Stimulated activated CD4-positive, alpha-beta T cell treated with anti-CD3 and anti-CD28 coated beads, Interleukin-15, amount 100 ng/mL, for 24 hours (primary cell): ENCODE data around the gene PLEKHJ1.
"Not testable (repeated sequence)": the region's sequence is repeated elsewhere in the genome, so short reads cannot be mapped to it uniquely, and the experiment has no call there.

Source experiments
- DNase-seq: peaks from one replicate; pipeline ENCODE4 v3.0.0-alpha.2; 2020

PLEKHJ1 gene

GRCh38 chr19:2217591-2217990, 18.5 kb downstream of the PLEKHJ1 start:
- DNase-seq: no peak

- DNase-seq: no peak
Observed at GRCh38 chr19:2216361-2217225, 19.5 kb downstream of the PLEKHJ1 start.

GRCh38 chr19:2215281-2215751, 20.8 kb downstream of the PLEKHJ1 start:
- DNase-seq: peak; percentile 49

- DNase-seq: no peak
Observed at GRCh38 chr19:2214251-2214650, 21.9 kb downstream of the PLEKHJ1 start.

- no peak for DNase-seq
Observed at GRCh38 chr19:2213799-2214198, 22.3 kb downstream of the PLEKHJ1 start.

- no peak for DNase-seq
Observed at GRCh38 chr19:2212861-2213711, 23.0 kb downstream of the PLEKHJ1 start.

- DNase-seq: no peak
Observed at GRCh38 chr19:2210987-2211740, 25.0 kb downstream of the PLEKHJ1 start.

GRCh38 chr19:2210206-2210605, 25.9 kb downstream of the PLEKHJ1 start:
- DNase-seq: no peak

- no peak for DNase-seq
Observed at GRCh38 chr19:2209408-2209807, 26.7 kb downstream of the PLEKHJ1 start.

GRCh38 chr19:2208975-2209374, 27.2 kb downstream of the PLEKHJ1 start:
- DNase-seq: no peak

GRCh38 chr19:2207991-2208860, 27.9 kb downstream of the PLEKHJ1 start:
- DNase-seq: peak; percentile 30

- no peak for DNase-seq
Observed at GRCh38 chr19:2207008-2207407, 29.1 kb downstream of the PLEKHJ1 start.

- DNase-seq: no peak
Observed at GRCh38 chr19:2202366-2202765, 33.8 kb downstream of the PLEKHJ1 start.

GRCh38 chr19:2201473-2202148, 34.5 kb downstream of the PLEKHJ1 start:
- no peak for DNase-seq

GRCh38 chr19:2200624-2201294, 35.4 kb downstream of the PLEKHJ1 start:
- not testable (repeated sequence) for DNase-seq

- DNase-seq: no peak
Observed at GRCh38 chr19:2199861-2200623, 36.1 kb downstream of the PLEKHJ1 start.

- no peak for DNase-seq
Observed at GRCh38 chr19:2199215-2199614, 36.9 kb downstream of the PLEKHJ1 start.

- DNase-seq: no peak
Observed at GRCh38 chr19:2198317-2198716, 37.8 kb downstream of the PLEKHJ1 start.

- DNase-seq: no peak
Observed at GRCh38 chr19:2197270-2197669, 38.9 kb downstream of the PLEKHJ1 start.

GRCh38 chr19:2195914-2196313, 40.2 kb downstream of the PLEKHJ1 start:
- DNase-seq: no peak
